Large intestine (tissue), 12 donors: ENCODE measurements around the gene OLIG2. TPM values are rescaled to one million over a fixed set of nuclear protein-coding genes. Genes with fewer than 3 reads are reported as not detected.

Source experiments
- DNase-seq, 2 donors: peaks; one replicate each; pipeline versions ENCODE4 v3.0.0 to v3.0.0-alpha.2; 2013
- H3K27ac ChIP-seq: one replicate; pipeline ENCODE4 v1.5.1; 2013; ENCODE audit warnings: low read length
- H3K27me3 ChIP-seq: 2 replicates; pipeline ENCODE4 v1.6.1; 2013; ENCODE audit warnings: low read length; ENCODE audit not compliant: control insufficient read depth, insufficient read depth
- H3K36me3 ChIP-seq: 2 replicates; pipeline ENCODE4 v1.6.1; 2013; ENCODE audit warnings: low read length; ENCODE audit not compliant: control insufficient read depth, insufficient read depth
- H3K4me1 ChIP-seq: one replicate; pipeline ENCODE4 v1.6.1; 2013; ENCODE audit warnings: low read length; ENCODE audit not compliant: control insufficient read depth, insufficient read depth
- H3K4me3 ChIP-seq: one replicate; pipeline ENCODE4 v1.5.1; 2013; ENCODE audit warnings: low read length
- H3K9me3 ChIP-seq: one replicate; pipeline ENCODE4 v1.6.1; 2013; ENCODE audit warnings: mild to moderate bottlenecking, low read depth, low read length, moderate library complexity; ENCODE audit not compliant: control insufficient read depth
- WGBS: methylation state at CpG from one replicate; pipeline ENCODE4 v1.1.5; 2013; ENCODE audit warnings: low lambda C conversion rate; ENCODE audit not compliant: insufficient coverage; 5-methylcytosine and 5-hydroxymethylcytosine counted together
- long read RNA-seq, 11 donors: transcript quantifications; one replicate each; lab custom pipeline, GENCODE V29; 2026
- polyA plus RNA-seq: library from polyadenylated mRNA; unstranded; fragments of 120-200 nt; gene quantifications from one replicate; pipeline ENCODE4 v1.2.1, GENCODE V29; 2013

OLIG2 gene
- polyA plus RNA-seq, result not detected
- long read RNA-seq, donor 1, result 0 reads
- long read RNA-seq, donor 2, result 0 reads
- long read RNA-seq, donor 3, result 0 reads
- long read RNA-seq, donor 4, result 0 reads
- long read RNA-seq, donor 5, result 0 reads
- long read RNA-seq, donor 6, result 0 reads
- long read RNA-seq, donor 7, result 0 reads
- long read RNA-seq, donor 8, result 0 reads
- long read RNA-seq, donor 9, result 0 reads
- long read RNA-seq, donor 10, result 0 reads
- long read RNA-seq, donor 11, result 0 reads

DNA sequence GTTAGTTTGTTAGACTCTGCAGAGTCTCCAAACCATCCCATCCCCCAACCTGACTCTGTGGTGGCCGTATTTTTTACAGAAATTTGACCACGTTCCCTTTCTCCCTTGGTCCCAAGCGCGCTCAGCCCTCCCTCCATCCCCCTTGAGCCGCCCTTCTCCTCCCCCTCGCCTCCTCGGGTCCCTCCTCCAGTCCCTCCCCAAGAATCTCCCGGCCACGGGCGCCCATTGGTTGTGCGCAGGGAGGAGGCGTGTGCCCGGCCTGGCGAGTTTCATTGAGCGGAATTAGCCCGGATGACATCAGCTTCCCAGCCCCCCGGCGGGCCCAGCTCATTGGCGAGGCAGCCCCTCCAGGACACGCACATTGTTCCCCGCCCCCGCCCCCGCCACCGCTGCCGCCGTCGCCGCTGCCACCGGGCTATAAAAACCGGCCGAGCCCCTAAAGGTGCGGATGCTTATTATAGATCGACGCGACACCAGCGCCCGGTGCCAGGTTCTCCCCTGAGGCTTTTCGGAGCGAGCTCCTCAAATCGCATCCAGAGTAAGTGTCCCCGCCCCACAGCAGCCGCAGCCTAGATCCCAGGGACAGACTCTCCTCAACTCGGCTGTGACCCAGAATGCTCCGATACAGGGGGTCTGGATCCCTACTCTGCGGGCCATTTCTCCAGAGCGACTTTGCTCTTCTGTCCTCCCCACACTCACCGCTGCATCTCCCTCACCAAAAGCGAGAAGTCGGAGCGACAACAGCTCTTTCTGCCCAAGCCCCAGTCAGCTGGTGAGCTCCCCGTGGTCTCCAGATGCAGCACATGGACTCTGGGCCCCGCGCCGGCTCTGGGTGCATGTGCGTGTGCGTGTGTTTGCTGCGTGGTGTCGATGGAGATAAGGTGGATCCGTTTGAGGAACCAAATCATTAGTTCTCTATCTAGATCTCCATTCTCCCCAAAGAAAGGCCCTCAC is at the start of gene OLIG2:
OLIG2 (plus strand) TSS at position 447 of the 954 bp plus-strand sequence. CDS start 928 bp downstream, outside the sequence.
- Histone ChIP-seq H3K36me3 (no peaks in the 10 kb centered on the region), H3K27me3 (peaks cover 96% of the 10 kb centered on the region), H3K4me3 (no peak within 1 kb of the TSS), H3K9me3 (peaks cover 22% of the 10 kb centered on the region), H3K4me1 (no peaks in the 10 kb centered on the region), H3K27ac (no peak within 1 kb of the TSS)
- WGBS, result no CpG with 5 or more reads among the region's 59 CpGs
- no peak for DNase-seq

DNA sequence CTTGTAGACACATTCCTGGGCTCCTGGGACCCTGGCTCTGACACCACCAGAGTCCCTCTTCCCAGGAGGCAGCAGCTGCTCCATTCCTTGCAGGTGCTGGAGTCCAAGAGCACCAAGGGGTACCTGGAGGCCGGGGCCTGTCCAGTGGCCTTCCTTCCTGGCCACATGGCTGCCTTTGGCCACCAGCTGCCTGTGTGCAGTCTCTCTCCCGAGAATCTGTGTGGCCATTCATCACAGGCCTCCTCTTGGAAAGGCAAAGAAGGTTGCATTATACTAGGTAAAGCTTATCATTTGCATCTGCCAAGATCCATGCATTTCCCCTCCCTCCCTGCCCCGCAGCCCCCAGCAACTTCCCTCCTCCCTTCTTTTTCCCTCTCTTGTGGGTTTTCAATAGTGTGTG is 48.9 kb upstream of the OLIG2 start:
- Histone ChIP-seq H3K27me3 (peaks cover 39% of the 10 kb centered on the region), H3K9me3 (no peaks in the 10 kb centered on the region), H3K27ac (no peak overlapping the region), H3K4me3 (no peak overlapping the region), H3K4me1 (no peaks in the 10 kb centered on the region), H3K36me3 (no peaks in the 10 kb centered on the region)
- DNase-seq, result no peak
- 20% methylated on average over 1 of the region's 3 CpGs for WGBS

DNA sequence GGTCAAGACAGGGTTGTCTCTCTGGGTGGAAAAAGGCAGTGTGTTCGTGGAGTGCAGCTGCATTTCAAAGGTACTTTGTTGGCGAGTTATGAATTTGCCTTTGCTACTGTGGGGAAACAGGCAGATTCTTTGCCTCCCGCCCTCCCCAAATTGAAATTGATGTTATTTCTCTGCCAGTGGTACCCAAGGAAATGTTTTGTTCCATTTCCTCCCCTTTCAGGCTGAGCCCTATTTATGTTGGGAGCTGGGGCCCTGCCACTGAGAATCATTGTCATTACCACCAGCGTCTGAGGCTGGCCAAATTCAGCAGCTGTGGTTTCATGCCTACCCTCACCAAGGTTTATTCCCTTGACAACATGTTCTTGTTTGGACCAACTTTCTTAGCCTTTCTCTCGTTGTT is 48.5 kb upstream of the OLIG2 start:
- H3K4me1 ChIP-seq, result no peaks in the 10 kb centered on the region
- 60% methylated on average over 1 of the region's 5 CpGs for WGBS
- no peak overlapping the region for H3K27ac ChIP-seq
- no peaks in the 10 kb centered on the region for H3K36me3 ChIP-seq
- no peak for DNase-seq
- no peak overlapping the region for H3K4me3 ChIP-seq
- no peaks in the 10 kb centered on the region for H3K9me3 ChIP-seq
- peaks cover 39% of the 10 kb centered on the region for H3K27me3 ChIP-seq

DNA sequence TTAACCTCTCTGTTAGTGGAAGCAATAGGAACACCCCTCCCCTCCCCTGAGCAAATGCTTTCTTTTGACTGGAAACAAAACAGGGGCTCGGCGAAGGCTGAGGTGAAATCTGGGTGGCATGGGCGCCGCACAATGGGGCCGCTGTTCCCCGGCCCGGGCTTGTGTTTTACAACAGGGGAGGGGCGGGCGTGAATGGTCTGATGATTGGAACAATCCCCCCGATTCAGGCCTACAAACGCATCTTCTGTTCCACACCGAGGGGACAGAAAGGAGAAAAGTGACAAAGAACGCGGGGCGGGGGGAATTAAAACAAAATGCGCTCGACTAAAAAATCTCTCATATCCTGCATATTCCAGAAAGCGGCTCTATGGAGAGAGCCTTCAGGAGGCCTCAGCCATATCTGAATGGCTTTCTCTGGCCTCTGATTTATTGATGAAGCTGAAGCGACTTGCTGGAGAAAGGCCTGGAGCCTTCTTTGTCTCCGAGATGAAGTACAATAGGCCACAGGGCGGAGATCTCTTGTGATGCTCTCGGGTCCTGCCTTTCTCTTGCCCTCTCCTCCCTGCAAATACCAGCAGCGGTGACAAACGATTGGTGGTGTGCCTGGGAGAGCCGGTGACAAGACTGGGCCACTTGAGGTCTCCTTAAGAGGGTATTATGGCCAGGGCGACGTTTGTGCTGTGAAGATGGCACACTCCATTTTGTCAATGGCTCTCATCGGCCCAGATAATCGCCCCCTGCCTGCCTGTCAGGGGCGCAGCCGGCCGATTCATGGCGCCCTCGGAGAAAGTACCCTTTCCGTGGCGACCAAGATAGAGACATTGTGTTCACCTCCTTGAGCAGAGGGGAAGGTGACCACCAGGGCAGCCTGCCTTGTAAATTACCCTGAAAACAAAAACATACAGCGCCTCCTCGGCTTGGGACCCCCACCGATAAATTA is 47.1 kb upstream of the OLIG2 start:
- Histone ChIP-seq H3K27me3 (peaks cover 39% of the 10 kb centered on the region), H3K27ac (no peak overlapping the region), H3K9me3 (no peaks in the 10 kb centered on the region), H3K4me1 (no peaks in the 10 kb centered on the region), H3K36me3 (no peaks in the 10 kb centered on the region), H3K4me3 (no peak overlapping the region)
- no peak for DNase-seq
- 72% methylated on average over 5 of the region's 39 CpGs for WGBS

DNA sequence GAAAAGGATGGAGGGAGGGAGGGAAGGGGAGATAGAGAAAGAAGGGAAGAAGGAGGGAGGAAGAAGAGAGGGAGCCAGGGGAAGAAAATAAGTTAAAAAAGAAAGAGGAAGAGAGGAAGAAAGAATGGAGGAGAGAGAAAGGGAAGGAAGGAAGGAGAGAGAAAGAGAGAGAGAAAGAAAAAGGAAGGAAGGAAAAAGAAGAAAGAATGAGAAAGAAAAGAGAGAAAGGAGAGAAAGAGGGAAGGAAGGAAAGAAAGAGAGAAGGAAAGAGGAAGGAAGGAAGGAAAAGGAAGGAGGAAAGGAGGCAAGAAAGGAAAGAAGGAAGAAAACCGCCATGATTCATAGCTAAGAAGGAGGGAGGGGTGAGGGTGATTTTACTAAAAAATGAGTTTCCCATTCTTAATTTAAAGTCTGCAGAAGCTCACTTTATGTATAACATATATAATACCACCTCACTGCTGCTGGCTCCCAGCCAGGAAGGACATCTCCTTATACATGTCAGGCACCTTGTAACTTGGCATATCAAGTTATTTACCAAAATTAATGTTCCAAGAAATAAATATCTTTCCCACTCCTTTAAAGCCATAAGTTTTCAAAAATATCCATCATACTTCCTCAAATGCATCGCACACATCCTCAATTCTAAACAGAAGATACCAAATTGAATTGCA is 46.0 kb upstream of the OLIG2 start:
- WGBS, result no CpG with 5 or more reads among the region's 2 CpGs
- Histone ChIP-seq H3K36me3 (no peaks in the 10 kb centered on the region), H3K4me1 (no peaks in the 10 kb centered on the region), H3K27me3 (peaks cover 37% of the 10 kb centered on the region), H3K4me3 (no peak overlapping the region), H3K9me3 (no peaks in the 10 kb centered on the region), H3K27ac (no peak overlapping the region)
- no peak for DNase-seq

DNA sequence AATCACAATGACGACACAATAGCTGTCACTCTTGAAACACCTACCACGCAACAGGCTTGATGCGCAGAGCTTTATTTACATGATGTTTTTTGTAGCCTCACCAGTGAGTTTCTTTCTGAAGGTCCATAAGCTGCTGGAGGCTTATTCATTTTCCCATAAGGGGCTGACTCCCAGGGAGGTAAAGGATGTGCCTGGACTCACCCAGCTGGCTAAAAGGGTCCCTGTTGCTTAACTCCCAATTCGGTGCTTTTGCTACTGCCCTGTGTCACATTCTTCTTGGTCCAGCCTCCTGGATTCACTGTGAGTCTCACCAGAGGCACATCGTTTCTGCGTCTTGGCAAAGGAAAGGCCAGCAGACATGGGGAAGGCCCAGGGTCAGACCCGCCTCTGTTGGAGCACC is 44.6 kb upstream of the OLIG2 start:
- Histone ChIP-seq H3K27ac (no peak overlapping the region), H3K36me3 (no peaks in the 10 kb centered on the region), H3K4me3 (no peak overlapping the region), H3K9me3 (no peaks in the 10 kb centered on the region), H3K4me1 (no peaks in the 10 kb centered on the region), H3K27me3 (peaks cover 32% of the 10 kb centered on the region)
- DNase-seq, result no peak
- WGBS, result no CpG with 5 or more reads among the region's 7 CpGs

DNA sequence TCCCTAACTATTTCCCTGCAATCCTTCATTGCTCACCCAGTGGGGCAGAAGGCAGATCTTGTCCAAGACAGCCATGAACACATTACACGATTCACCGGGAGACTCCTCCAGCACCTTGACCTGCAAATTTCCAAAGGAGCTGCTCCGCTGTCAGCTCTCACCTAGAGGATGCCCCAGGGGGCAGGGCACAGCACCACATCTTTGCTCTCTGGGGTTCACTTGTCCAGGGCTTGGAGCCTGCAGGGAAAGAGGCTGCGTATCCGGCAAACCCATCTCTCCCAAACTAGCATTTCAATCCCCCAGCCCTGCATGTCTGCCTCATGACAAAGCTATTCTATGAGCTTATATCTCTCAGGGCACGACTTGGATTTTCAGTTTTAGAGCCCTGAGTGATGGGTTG is 35.1 kb upstream of the OLIG2 start:
- peaks cover 28% of the 10 kb centered on the region for H3K27me3 ChIP-seq
- no peaks in the 10 kb centered on the region for H3K36me3 ChIP-seq
- H3K4me3 ChIP-seq, result no peak overlapping the region
- H3K4me1 ChIP-seq, result no peaks in the 10 kb centered on the region
- WGBS, result no CpG with 5 or more reads among the region's 6 CpGs
- no peaks in the 10 kb centered on the region for H3K9me3 ChIP-seq
- DNase-seq, result no peak
- H3K27ac ChIP-seq, result no peak overlapping the region

DNA sequence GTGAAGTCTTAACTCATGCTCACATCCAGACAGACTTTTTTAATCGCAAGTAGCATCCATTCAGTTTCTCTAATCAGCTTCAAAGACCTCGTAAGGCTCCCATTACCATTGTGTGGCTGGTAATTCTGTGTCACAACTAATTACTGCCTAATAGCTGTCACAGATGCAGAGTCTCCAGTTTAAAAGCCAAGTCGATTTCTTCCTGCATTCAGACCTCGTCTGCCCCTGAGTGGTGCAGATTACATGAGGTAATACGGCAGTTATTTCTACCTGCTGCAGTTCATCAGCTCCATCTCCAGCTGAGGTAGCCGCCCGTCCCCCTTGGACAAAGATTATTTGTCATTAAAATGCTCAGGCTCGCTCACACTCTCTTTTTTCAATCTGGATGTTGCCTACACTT is 34.4 kb upstream of the OLIG2 start:
- H3K9me3 ChIP-seq, result no peaks in the 10 kb centered on the region
- no peaks in the 10 kb centered on the region for H3K4me1 ChIP-seq
- H3K27me3 ChIP-seq, result peaks cover 28% of the 10 kb centered on the region
- H3K27ac ChIP-seq, result no peak overlapping the region
- WGBS, result 0% methylated on average over 1 of the region's 8 CpGs
- H3K4me3 ChIP-seq, result no peak overlapping the region
- H3K36me3 ChIP-seq, result no peaks in the 10 kb centered on the region
- DNase-seq, result no peak

DNA sequence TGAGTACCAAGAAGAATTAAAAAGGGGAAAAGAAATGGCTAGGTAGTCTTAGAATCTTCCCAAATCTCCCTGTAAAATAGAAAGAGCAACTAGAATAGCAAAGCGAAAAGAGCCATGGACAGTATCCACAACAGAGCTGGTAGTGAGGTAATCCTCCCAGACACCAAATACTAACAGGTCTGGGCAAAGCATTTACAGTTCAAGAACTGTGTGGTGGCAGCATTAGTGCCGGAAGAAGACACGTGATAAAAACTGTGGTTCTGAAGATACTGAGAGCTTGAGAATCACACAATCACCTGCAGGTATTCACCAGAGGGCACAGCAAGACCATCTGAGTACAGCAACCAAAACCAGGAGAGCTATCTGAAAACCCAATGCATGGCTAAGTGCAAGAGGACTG is 31.8 kb upstream of the OLIG2 start:
- Histone ChIP-seq H3K27ac (no peak overlapping the region), H3K4me3 (no peak overlapping the region), H3K27me3 (peaks cover 24% of the 10 kb centered on the region), H3K36me3 (no peaks in the 10 kb centered on the region), H3K4me1 (no peaks in the 10 kb centered on the region), H3K9me3 (no peaks in the 10 kb centered on the region)
- WGBS, result no CpG with 5 or more reads among the region's 3 CpGs
- DNase-seq, result no peak
